Progenitor cell of endocrine pancreas (in vitro differentiated cells): Measurements from ENCODE around the gene CYTH1. TPM values are rescaled to one million over a fixed set of nuclear protein-coding genes. Genes with fewer than 3 reads are reported as not detected.

Experiments
- DNase-seq: peaks from one replicate; pipeline ENCODE4 v3.0.0; 2021; ENCODE audit warnings: low spot score; ENCODE audit not compliant: unreplicated experiment
- H3K27ac Mint-ChIP-seq: 2 replicates; pipeline ENCODE4 v1.8.0; 2021; ENCODE audit warnings: mild to moderate bottlenecking, moderate library complexity, mixed read lengths
- H3K27me3 Mint-ChIP-seq: 2 replicates; pipeline ENCODE4 v1.8.0; 2021; ENCODE audit warnings: mixed read lengths
- H3K36me3 Mint-ChIP-seq: 2 replicates; pipeline ENCODE4 v1.8.0; 2022; ENCODE audit warnings: mixed read lengths; ENCODE audit not compliant: insufficient read depth
- H3K4me1 Mint-ChIP-seq: 2 replicates; pipeline ENCODE4 v1.8.0; 2021; ENCODE audit warnings: low read depth, mixed read lengths
- H3K4me3 Mint-ChIP-seq: 2 replicates; pipeline ENCODE4 v1.8.0; 2021; ENCODE audit warnings: low read depth, mild to moderate bottlenecking, moderate library complexity, mixed read lengths
- H3K9me3 Mint-ChIP-seq: 2 replicates; pipeline ENCODE4 v1.8.0; 2021; ENCODE audit warnings: low read depth, mixed read lengths
- CTCF ChIP-seq: fragments of 200-600 bp; sonication (generic); IDR thresholded peaks from one replicate; pipeline ENCODE4 v1.5.0; 2021; ENCODE audit warnings: antibody characterized with exemption, mild to moderate bottlenecking; ENCODE audit not compliant: unreplicated experiment
- total RNA-seq: library from RNA; stranded (reverse); gene quantifications from 2 replicates; pipeline ENCODE4 v1.2.1, GENCODE V29; 2021

Gene CYTH1
- total RNA-seq, 1 donor from 2014 or later, result 33.3 TPM

- Mint-ChIP-seq H3K4me3 (no peak overlapping the region), H3K27me3 (peaks cover 32% of the 10 kb centered on the region), H3K27ac (no peak overlapping the region), H3K4me1 (no peaks in the 10 kb centered on the region), H3K36me3 (no peaks in the 10 kb centered on the region), H3K9me3 (no peaks in the 10 kb centered on the region)
- no peak for DNase-seq
- TF ChIP-seq CTCF, result no peak
Observed at GRCh38 chr17:78647032-78647431, 135.0 kb downstream of the CYTH1 start.

GRCh38 chr17:78645421-78646295, 136.4 kb downstream of the CYTH1 start:
- H3K27ac Mint-ChIP-seq, result no peak overlapping the region
- peaks cover 32% of the 10 kb centered on the region for H3K27me3 Mint-ChIP-seq
- DNase-seq, result no peak
- H3K4me1 Mint-ChIP-seq, result no peaks in the 10 kb centered on the region
- no peaks in the 10 kb centered on the region for H3K36me3 Mint-ChIP-seq
- TF ChIP-seq CTCF, result no peak
- H3K9me3 Mint-ChIP-seq, result no peaks in the 10 kb centered on the region
- no peak overlapping the region for H3K4me3 Mint-ChIP-seq

- H3K4me1 Mint-ChIP-seq, result no peaks in the 10 kb centered on the region
- H3K27me3 Mint-ChIP-seq, result peaks cover 29% of the 10 kb centered on the region
- H3K27ac Mint-ChIP-seq, result no peak overlapping the region
- TF ChIP-seq CTCF, result no peak
- no peak overlapping the region for H3K4me3 Mint-ChIP-seq
- no peak for DNase-seq
- no peaks in the 10 kb centered on the region for H3K36me3 Mint-ChIP-seq
- no peaks in the 10 kb centered on the region for H3K9me3 Mint-ChIP-seq
Observed at GRCh38 chr17:78644931-78645351, 137.1 kb downstream of the CYTH1 start.

- no peak for DNase-seq
- H3K27me3 Mint-ChIP-seq, result peaks cover 22% of the 10 kb centered on the region
- H3K9me3 Mint-ChIP-seq, result no peaks in the 10 kb centered on the region
- no peak overlapping the region for H3K4me3 Mint-ChIP-seq
- H3K4me1 Mint-ChIP-seq, result no peaks in the 10 kb centered on the region
- no peak overlapping the region for H3K27ac Mint-ChIP-seq
- no peak for TF ChIP-seq CTCF
- no peaks in the 10 kb centered on the region for H3K36me3 Mint-ChIP-seq
Observed at GRCh38 chr17:78644224-78644623, 137.8 kb downstream of the CYTH1 start.

- Mint-ChIP-seq H3K27ac (no peak overlapping the region), H3K27me3 (peaks cover 18% of the 10 kb centered on the region), H3K4me1 (no peaks in the 10 kb centered on the region), H3K9me3 (no peaks in the 10 kb centered on the region), H3K36me3 (no peaks in the 10 kb centered on the region), H3K4me3 (no peak overlapping the region)
- no peak for DNase-seq
- TF ChIP-seq CTCF, result no peak
Observed at GRCh38 chr17:78643326-78643725, 138.7 kb downstream of the CYTH1 start.
